K562 (cell line): ENCODE results near the gene MYO3B. TPM values are rescaled to one million over a fixed set of nuclear protein-coding genes. Genes with fewer than 3 reads are reported as not detected.

Experiments used
- ARID1B ChIP-seq: fragments of 450-650 bp; IDR thresholded peaks from 2 replicates; pipeline ENCODE4 v1.6.1; 2016; ENCODE audit warnings: antibody characterized with exemption, mild to moderate bottlenecking, inconsistent platforms
- E2F8 ChIP-seq: fragments of 450-650 bp; IDR thresholded peaks from 2 replicates; pipeline ENCODE4 v1.7.1; 2018; ENCODE audit warnings: mild to moderate bottlenecking, low read depth; ENCODE audit not compliant: partially characterized antibody
- FOXJ2 ChIP-seq: fragments of 200-800 bp; sonication (Bioruptor generic); IDR thresholded peaks from 2 replicates; pipeline ENCODE4 v1.6.1; 2016; ENCODE audit warnings: missing genetic modification characterization, missing compliant biosample characterization
- HNRNPL ChIP-seq: fragments of 200-400 bp; formaldehyde crosslinking; IDR thresholded peaks from 2 replicates; pipeline ENCODE4 v1.6.1; 2017; ENCODE audit warnings: low read depth, mild to moderate bottlenecking, low read length
- MYC ChIP-seq, 2 experiments: fragments of 250-450 bp in 1 of 2; sonication (Bioruptor Pico) in 1 of 2; IDR thresholded peaks; 2 replicates each; pipeline versions ENCODE4 v1.5.1 to v1.6.1; 2012 to 2021; ENCODE audit warnings: low read depth in 2 of 2, borderline replicate concordance in 1 of 2, improper control_type of control experiment in 1 of 2, low read length in 1 of 2, mild to moderate bottlenecking in 1 of 2, moderate library complexity in 1 of 2
- NUFIP1 ChIP-seq: fragments of 450-650 bp; IDR thresholded peaks from 2 replicates; pipeline ENCODE4 v1.6.1; 2018; ENCODE audit not compliant: partially characterized antibody
- PHB ChIP-seq: fragments of 250-450 bp; sonication (Bioruptor Pico); IDR thresholded peaks from 2 replicates; pipeline ENCODE4 v1.5.0; 2021
- PHF8 ChIP-seq: fragments of 200-600 bp; sonication (generic); IDR thresholded peaks from 2 replicates; pipeline ENCODE4 v1.6.1; 2012; ENCODE audit warnings: mixed run types, mild to moderate bottlenecking, inconsistent platforms, low read length, moderate library complexity, borderline replicate concordance
- RFX7 ChIP-seq: fragments of 250-450 bp; sonication (Bioruptor Pico); IDR thresholded peaks from 2 replicates; pipeline ENCODE4 v1.5.1; 2021; ENCODE audit warnings: mild to moderate bottlenecking
- SETDB1 ChIP-seq: IDR thresholded peaks from one replicate; pipeline ENCODE4 v1.6.1; 2012; ENCODE audit warnings: low read length, control low read depth, inconsistent platforms
- SMC3 ChIP-seq: conservative IDR thresholded peaks from 2 replicates; pipeline ENCODE4 v1.6.1; 2011; ENCODE audit warnings: low read depth, low read length, improper control_type of control experiment; ENCODE audit not compliant: insufficient read depth
- STAT5A ChIP-seq: IDR thresholded peaks from 2 replicates; pipeline ENCODE4 v1.6.1; 2012; ENCODE audit warnings: low read length, inconsistent platforms, borderline replicate concordance
- VEZF1 ChIP-seq: fragments of 200-800 bp; sonication (Bioruptor generic); IDR thresholded peaks from 2 replicates; pipeline ENCODE4 v1.6.1; 2017; ENCODE audit warnings: missing genetic modification characterization, missing compliant biosample characterization
- ZNF174 ChIP-seq: fragments of 250-450 bp; sonication (Bioruptor Pico); IDR thresholded peaks from 2 replicates; pipeline ENCODE4 v1.4.0; 2020; ENCODE audit warnings: mild to moderate bottlenecking
- ZNF407 ChIP-seq: fragments of 450-650 bp; IDR thresholded peaks from 2 replicates; pipeline ENCODE4 v1.6.1; 2016; ENCODE audit warnings: low read depth
- ZNF584 ChIP-seq: fragments of 200-800 bp; sonication (Bioruptor generic); IDR thresholded peaks from 2 replicates; pipeline ENCODE4 v1.6.1; 2016; ENCODE audit warnings: low read depth, mild to moderate bottlenecking, missing genetic modification characterization, missing compliant biosample characterization
- ZNF696 ChIP-seq: fragments of 250-450 bp; sonication (Bioruptor Pico); conservative IDR thresholded peaks from 2 replicates; pipeline ENCODE4 v1.4.0; 2020; ENCODE audit warnings: mild to moderate bottlenecking, moderate library complexity
- polyA plus RNA-seq, 8 experiments: library from polyadenylated mRNA; depleted of rRNA in 4 of 8; stranded (reverse) in 5 of 8; unstranded in 3 of 8; fragments of >200 nt; fragmentation: Nextera tagmentation in 2 of 8; fragmentation: Illumina TruSeq in 1 of 8; extraction: Ambion mirVana in 2 of 8; extraction: Trizol in 1 of 8; gene quantifications; 2 replicates each; pipeline versions ENCODE4 v1.2.1 to v1.2.3, GENCODE V29; 2011 to 2014; ENCODE audit warnings: inconsistent platforms in 1 of 8, missing spikeins in 1 of 8
- total RNA-seq, 7 experiments: library from RNA; depleted of rRNA in 6 of 7; stranded (reverse); fragments of >200 nt in 6 of 7; fragmentation: Illumina TruSeq in 2 of 7; extraction: Trizol in 2 of 7; gene quantifications; 2 replicates each; pipeline versions ENCODE4 v1.2.1 to v1.2.3, GENCODE V29; 2011 to 2021; ENCODE audit warnings: low replicate concordance in 1 of 7

Gene MYO3B
- total and polyA plus RNA-seq, 9 of the 15 experiments (the other 6 are each of a cell fraction or from before 2014, with no cell fraction given): 2.7 to 6.5 (median 3.6) TPM

- TF ChIP-seq ZNF407 (no peak), ZNF174 (CRISPR knock-in tag) (no peak), NUFIP1 (no peak), ARID1B (peak; percentile 86), STAT5A (no peak), ZNF696 (CRISPR knock-in tag) (no peak), FOXJ2 (no peak), SMC3 (no peak), PHB (CRISPR knock-in tag) (no peak), VEZF1 (peak; percentile 67), E2F8 (no peak), HNRNPL (no peak), PHF8 (no peak), ZNF584 (CRISPR knock-in tag) (no peak), SETDB1 (no peak), RFX7 (no peak), MYC (IDR thresholded peaks at IDR 0.05; ENCODE audit: low read depth, low read length) (0 out of 2 replicates have a peak, but pooled peaks have one; percentile 7), MYC (CRISPR knock-in tag; IDR thresholded peaks at IDR 0.05; ENCODE audit: borderline replicate concordance, low read depth) (no peak)
Measured at GRCh38 chr2:170247882-170248393, 70.0 kb downstream of the MYO3B start (continued).
